GM21737 (cell line): ENCODE measurements around the gene ZMYM1.
"Not testable (repeated sequence)": the region's sequence is repeated elsewhere in the genome, so short reads cannot be mapped to it uniquely, and the experiment has no call there.

ENCODE experiments used
- ATAC-seq: cut with Tn5 transposase; IDR thresholded peaks from one replicate; pipeline ENCODE4 v1.9.1; 2021; ENCODE audit warnings: mild to moderate bottlenecking, moderate library complexity; ENCODE audit not compliant: unreplicated experiment

Gene ZMYM1

DNA sequence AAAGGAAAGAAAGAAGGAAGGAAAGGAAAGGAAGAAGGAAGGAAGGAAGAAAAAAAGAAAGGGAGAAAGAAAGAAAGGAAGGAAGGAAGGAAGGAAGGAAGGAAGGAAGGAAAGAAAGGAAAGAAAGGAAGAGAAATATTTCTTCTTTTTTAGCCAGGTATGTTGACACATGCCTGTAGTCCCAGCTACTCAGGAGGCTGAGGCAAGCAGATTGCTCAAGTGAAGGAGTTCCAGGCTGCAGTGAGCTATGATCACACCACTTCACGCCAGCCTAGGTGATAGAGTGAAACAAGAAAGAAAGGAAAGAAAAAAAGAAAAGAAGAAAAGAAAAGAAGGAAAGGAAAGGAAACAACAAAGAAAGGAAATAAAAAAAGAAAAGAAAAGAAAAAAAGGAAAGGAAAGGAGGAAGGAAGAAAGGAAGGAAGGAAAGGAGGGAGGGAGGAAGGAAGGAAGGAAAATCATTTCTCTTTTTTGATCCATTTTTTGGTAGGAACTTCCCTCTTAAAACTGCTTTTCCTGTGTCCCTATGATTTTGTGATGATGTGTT, 5.8 kb upstream of the ZMYM1 start:
- no peak for ATAC-seq

DNA sequence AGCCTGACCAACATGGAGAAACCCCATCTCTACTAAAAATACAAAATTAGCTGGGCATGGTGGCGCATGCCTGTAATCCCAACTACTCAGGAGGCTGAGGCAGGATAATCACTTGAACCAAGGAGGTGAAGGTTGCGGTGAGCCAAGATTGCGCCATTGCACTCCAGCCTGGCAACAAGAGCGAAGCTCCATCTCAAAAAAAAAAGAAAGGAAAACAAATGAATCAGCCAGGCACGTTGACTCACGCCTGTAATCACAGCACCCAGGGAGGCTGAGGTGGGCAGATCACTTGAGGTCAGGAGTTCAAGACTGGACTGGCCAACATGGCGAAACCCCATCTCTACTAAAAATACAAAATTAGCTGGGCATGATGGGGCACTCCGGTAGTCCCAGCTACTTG, 2.8 kb upstream of the ZMYM1 start:
- not testable (repeated sequence) for ATAC-seq

DNA sequence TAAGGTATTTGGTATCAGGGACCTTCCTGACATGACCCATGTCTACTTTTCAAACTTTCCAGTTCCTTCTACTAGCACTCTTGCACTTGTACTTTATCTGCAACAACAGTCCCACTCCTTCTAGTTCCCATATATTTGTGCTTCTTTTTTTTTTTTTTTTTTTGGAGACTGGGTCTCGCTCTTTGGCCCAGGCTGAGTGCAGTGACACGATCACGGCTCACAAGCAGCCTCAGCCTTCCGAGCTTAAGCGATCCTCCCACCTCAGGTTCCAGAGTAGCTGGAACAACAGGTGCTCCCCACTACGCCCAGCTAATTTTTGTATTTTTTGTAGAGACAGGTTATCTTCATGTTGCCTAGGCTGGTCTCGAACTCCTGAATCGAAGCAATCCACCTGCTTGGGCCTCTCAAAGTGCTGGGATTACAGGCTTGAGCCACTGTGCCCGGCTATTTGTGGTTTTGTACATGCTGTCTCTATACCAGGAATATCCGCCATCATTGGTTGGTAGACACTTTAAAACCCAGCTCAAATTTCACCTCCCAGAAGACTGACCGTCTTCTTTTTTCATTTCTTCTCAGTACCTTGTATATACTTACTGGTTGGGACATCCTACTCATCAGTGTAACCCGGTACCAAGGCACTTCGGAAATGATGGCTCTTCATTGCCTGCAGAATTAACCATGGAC, 1.1 kb downstream of the ZMYM1 start:
- ATAC-seq, result no peak

DNA sequence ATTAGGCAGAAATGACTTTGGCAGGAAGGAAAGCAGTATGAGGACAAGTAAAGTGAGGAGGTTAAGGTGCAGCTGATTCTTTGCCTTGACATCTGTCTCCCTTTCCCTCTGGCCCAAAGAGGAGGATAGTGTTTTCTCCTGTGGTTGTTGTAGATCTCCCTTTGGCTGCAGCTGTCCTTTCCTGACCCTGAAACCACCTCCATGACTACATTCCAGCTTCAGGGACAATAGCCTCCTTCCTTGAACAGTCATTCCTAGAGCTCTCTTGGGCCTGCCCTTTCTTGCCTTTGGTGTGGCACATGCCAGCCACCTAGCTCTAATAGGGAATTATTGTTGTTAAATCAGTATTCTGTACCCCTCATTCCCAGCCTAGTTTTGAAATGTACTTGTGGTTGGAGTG, 6.2 kb downstream of the ZMYM1 start:
- no peak for ATAC-seq

DNA sequence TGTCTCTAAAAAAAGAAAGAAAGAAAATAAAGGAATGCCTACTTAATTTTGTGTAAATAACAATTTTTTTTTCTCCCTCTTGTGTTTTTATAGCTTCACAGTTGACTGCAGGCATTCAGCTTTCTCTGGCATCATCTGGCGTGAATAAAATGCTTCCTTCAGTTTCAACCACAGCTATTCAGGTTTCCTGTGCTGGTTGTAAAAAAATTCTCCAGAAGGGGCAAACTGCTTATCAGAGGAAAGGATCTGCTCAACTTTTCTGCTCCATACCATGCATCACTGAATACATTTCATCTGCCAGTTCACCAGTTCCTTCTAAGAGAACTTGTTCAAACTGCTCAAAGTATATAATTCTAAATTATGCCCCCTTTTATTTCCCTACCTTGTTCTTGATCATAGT, 18.0 kb downstream of the ZMYM1 start:
- ATAC-seq, result no peak

DNA sequence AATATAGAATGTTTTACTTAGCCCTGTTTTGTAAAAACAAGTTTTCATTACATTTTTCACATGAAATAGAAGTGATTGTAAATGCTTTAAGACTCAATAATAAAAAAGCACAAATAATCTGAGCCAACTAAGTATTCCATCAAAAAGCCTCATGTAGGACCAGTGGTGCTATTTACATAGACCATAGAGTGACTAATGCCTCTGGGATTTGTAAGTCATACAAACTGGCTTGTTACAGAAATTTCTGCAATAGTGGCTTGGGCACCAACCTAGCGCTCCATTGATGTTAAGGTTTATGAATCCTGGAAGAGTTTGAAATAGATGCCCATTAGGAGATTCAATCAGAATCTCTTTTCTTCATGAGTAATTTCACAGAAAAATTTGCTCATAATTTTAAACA, 31.9 kb downstream of the ZMYM1 start:
- no peak for ATAC-seq

DNA sequence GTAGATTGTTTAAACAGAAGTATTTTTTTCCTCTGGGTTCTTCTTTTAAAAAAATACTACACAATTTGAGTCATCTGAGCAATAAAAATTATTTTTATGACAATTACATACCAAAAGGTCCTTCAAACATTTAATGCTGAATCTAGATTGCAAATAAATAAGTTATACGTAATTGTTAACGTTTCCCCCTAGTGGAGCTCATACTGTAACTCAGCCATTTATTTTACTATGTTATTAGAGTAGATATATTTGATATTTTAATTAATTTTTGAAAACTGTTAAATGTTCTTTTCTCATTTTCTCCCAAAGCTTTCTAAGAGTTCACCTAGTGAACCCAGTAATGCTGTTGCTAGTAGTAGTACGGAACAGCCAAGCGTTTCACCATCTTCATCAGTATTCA, 33.5 kb downstream of the ZMYM1 start:
- no peak for ATAC-seq

DNA sequence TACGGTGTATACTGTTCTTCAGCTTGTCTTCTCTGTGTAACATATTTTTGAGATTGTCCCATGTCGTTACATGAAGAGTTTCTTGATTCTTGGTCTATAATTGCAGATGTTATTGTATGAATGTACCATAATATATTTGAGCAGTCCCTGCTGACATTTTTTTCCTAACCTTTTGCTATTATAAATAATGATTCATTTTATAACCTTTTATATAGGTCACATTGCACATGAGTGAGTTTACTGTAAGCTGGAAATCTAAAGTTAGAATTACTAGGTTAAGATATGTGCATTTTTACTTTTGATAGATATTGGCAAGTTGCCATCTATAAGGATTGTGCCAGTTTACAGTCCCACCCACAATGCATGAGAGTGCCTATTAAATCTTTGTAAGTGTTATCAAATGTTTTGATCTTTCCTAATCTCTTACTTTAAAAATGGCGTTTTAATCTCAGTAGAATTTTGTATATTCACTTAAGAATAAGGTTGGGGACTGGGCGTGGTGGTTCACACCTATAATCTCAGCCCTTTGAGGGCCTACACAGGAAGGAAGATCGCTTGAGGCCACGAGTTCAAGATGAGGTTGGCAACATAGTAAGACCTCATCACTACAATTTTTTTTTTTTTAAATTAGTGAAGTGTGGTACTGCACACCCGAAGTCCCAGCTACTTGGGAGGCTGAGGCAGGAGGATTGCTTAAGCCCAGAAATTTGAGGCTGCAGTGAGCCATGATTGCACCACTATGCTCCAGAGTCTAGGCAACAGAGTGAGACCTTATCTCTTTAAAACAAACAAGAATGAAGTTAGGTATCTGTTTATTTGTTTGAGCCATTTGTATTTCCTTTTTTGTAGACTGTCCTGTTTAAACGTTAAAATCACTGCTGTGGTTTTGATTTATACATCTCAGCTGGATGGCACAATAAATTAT, 36.5 kb downstream of the ZMYM1 start:
- no peak for ATAC-seq

DNA sequence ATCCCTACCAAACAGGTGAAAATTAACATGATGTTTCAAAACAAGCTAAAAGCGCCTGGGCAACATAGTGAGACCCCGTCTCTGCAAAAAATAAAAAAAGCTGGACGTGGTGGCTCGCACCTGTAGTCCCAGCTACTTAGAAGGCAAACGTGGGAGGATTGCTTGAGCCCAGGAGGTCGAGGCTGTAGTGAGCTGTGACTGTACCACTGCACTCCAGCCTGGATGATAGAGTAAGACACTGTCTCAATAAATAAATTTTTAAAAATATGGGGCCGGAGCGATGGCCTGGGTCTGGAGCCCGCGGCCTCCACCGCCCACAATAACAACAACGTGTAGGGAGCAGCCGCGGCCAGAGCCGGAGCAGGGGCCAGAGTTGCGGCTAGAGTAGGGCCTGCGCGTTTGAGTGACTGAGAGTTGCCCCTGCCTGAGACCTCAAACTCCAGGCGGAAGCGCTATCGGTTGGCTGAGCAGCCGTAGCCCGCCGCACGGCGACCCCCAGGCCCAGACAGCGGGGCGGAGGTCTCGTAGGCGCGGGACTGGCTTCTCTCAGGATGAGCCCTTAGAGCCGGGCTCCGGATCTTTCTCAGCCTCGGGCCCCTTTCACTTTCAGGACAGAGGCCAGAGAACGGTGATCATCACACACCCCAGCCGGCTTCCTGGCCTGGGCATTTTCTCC, 41.4 kb downstream of the ZMYM1 start:
- ATAC-seq, result no peak

DNA sequence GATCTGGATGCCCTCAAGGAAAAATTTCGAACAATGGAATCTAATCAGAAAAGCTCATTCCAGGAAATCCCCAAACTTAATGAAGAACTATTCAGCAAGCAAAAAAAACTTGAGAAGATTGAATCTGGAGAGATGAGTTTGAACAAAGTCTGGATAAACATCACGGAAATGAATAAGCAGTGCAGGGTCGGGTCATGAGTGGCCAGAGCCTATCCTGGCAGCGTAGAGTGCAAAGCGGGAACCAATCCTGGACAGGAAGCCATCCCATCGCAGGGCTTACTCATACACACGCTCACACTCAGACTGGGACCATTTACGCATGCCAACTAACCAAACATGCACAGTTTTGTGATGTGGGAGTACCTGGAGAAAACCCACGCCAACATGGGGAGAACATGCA, 43.1 kb downstream of the ZMYM1 start:
- no peak for ATAC-seq

DNA sequence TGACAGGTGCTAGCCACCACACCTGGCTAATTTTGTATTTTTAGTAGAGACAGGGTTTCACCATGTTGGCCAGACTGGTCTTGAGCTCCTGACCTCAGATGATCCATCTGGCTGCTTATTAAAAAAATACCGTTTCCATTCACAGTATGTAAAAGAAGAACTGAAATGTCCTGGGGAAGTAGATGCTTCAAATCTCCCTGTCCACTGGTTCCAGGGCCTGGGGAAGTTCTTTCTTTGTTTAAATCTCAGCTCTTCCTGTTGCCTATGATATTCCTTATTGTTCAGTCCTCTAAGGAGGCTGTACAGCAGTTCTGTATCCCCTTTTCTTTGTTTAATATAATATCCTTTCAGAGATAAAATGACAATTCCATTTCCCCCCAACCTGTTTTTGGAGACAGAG, 47.4 kb downstream of the ZMYM1 start:
- no peak for ATAC-seq

DNA sequence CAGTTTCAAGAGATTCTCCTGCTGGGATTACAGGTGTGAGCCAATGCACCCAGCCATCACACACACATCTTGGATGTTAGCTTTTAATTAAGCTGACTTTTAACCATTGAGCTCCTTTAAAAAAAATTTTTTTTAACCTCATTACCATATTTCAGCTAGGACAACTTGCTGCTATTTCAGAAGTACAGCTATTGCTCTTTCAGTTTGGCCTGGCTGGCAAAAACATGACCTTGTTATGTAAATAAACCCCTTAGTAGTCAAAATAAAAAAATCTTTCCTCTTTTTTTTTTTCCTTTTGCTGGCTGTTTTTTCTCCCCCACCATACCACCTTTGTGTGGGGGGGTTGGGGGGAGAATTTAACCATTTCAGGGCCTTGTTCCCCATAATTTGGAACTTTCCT, 49.9 kb downstream of the ZMYM1 start:
- ATAC-seq, result no peak

DNA sequence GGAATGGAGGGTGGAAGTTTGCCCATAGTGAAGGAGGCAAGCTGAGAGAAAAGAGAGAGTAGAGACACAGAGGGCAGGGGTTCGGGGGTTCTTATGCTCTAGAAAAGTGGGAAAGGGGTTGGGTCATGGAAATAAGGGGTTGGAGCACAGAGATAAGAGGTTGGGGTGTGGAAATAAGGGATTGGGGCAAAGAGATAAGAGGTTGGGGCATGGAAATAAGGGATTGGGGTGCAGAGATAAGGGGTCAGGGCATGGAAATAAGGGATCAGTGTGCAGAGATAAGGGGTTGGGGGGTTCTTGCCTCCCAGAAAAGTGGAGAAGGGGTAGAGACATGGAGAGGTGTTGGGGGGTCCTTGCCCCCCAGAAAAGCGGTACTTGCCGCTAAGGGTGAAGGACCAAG, 57.6 kb downstream of the ZMYM1 start:
- no peak for ATAC-seq

DNA sequence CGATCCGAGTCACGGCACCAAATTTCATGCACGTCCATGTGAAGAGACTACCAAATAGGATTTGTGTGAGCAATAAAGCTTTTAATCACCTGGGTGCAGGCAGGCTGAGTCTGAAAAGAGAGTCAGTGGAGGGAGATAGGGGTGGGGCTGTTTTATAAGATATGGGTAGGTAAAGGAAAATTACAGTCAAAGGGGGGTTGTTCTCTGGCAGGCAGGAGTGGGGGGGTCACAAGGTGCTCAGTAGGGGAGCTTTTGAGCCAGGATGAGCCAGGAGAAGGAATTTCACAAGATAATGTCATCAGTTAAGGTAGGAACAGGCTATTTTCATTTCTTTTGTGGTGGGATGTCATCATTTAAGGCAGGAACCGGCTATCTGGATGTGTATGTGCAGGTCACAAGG, 58.4 kb downstream of the ZMYM1 start:
- ATAC-seq, result not testable (repeated sequence)

DNA sequence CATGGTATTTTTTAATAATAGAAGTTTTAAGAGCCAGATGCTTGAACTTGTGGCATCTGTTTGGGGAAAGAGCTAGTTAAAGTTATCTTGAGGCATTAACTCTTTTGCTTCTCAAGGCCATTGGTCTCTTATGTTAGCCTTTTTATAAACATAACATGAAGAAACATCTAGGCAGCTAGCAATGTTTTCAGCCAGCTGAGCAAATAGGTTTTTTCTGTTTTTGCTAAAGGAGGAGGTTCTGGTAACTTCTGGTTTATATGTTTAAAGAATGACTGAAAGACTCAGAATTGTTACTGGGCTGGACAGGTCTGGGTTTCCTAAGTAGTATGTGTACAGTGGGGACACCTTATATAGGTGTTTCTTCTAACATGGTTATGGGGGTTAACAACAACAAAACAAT, 63.1 kb downstream of the ZMYM1 start:
- not testable (repeated sequence) for ATAC-seq

DNA sequence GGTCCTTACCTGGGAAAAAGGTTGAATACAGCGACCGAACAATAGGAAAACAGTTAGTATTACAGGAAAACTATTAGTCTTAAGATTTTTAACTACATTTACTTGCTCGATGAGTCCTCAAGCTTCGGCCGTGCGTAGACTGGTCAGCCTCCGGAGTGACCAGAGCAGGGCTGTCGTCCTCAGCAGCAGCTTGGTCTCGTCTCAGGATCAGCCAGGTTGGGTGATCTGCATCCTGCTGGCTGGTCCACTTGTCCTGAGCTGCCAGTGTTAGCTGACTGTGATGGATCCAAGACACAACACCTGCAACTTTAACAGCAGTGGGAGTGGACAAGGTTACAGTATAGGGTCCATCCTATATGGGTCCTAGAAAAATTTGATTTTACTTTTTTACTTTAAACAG, 63.5 kb downstream of the ZMYM1 start:
- ATAC-seq, result not testable (repeated sequence)

DNA sequence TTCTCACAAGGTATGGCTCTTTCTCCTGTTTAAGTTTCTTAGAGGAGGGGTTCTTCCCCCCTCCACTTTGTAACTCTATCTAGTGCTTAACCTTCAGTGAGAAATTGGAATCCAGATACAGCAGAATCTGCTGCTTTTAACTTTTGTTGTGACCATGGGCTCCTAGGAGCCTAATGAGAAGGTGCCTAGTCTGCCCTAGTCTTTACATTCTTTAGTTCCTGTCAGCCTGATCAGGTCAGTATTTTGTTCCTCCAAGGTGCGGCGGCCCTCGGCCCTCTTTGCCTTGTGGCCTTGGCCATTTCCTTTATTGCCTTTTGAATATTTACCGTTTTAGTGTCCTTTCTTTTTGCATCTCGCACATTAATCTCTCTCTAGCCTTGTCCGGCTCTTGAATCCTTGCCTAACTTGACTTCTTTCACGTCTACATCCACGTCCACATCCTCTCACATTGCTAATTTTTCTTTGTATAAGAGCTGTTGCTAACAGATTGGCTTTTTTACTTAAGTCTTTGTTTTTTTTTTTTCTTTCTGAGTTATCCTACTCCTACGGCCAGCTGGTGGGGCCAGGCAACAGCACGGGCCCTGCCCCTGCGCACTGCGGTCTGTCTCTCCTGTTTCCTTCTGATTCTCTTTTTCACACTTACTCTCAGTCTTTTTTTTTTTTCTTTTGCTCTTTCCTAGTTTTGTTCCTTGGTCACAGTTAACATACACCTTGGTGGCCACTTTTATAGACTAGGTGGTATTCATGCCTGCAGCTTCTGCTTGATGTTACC, 64.7 kb downstream of the ZMYM1 start:
- ATAC-seq, result no peak

DNA sequence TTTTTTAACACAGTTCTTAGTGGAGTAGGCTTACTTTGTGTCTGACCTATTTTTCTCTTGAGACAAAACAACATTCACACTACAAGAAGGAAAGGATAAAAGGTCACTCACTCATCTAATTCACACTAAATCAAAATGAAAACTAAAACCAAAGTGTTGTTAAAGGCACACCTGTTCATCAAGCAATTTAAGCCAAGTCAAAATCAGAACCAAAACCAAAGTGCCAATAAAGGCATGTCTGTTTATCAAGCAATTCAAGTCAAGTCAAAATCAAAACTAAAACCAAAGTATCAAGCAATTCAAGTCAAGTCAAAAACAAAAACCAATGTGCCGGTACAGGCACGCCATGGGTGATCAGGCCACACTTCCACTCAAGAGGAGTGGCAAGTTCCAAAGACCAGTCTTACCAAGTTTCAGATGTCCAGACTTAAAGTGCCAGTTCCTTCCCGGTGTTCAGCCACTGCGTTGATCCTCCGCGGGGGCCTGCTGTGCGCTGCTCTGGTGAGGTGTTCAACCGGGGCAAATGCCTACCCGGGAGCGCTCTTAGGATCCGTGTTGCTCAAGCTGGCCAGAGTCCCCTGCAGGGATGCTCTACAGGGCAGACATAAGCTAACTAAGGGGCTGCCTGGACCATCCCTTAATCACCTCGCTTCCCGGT, 66.8 kb downstream of the ZMYM1 start:
- not testable (repeated sequence) for ATAC-seq

DNA sequence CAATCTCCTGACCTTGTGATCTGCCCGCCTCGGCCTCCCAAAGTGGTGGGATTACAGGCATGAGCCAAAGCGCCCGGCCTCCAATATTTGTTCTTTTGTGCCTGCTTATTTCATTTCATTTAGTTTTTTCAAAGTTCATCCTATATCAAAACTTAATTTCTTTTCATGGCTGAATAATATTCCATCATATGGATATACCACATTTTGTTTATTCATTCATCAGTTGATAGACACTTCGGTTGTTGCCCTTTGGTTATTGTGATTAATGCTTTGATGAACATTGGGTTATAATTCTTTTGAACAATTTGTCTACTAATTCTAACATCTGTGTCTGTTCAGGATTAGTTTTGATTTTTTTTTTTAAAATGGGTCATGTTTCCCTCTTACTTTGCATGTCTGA, 72.0 kb downstream of the ZMYM1 start:
- no peak for ATAC-seq

DNA sequence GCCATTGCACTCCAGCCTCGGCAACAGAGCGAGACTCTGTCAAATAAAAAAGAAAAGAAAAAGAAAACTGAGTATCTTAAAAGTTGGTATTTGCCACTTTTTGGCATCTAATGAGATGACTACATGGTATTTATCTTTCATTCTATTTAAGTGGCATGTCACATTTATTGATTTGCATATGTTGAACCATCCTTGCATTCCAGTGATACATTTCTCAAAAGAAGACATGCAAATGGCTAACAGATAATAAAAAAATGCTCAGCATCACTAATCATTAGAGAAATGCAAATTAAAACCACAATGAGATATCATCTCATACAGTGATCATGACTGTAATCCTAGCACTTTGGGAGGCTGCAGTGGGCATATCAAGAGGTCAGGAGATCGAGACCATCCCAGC, 85.7 kb downstream of the ZMYM1 start:
- no peak for ATAC-seq
